GM19324 (cell line): ENCODE data around the gene TNFRSF21.

Source experiments
- ATAC-seq: cut with Tn5 transposase; IDR thresholded peaks from one replicate; pipeline ENCODE4 v1.9.1; 2021; ENCODE audit warnings: mild to moderate bottlenecking, moderate library complexity; ENCODE audit not compliant: unreplicated experiment, low FRiP score

The TNFRSF21 gene

DNA sequence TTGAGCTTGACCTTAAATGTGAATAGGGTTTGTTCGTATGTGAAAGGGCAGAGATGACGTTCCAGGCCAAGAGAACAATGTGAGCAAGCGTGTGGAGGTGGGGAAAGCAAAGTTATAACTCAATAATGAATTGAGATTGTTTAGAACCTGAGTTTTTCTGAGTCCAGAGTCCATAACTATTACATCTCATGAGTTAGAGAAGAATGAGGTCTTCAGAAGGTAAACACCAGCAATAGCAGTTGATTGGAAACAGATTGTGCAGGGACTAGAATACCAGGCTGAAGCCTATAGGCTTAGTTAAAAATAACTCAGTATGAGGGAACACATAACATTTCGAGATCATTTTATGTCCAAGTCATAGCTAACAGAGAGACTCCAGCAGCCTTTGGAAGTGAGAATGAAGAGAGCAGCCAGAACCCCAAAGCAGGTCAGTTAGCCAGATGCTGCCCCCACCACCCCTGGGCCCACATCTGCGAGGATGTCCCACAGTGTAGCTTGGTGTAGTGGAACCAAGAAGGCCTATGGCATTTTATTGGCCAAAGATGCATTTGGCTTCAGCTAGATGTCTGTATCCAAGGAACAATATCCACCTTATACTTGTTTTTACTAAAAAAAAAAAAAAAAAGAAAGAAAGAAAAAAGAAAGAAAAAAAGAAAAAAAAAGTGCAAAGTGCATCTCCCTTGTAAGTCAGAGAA, 121.7 kb downstream of the TNFRSF21 start:
- no peak for ATAC-seq

- ATAC-seq = no peak
These were observed 122.6 kb downstream of the TNFRSF21 start for GRCh38 chr6:47187113-47187512.

- no peak for ATAC-seq
These were observed 127.3 kb downstream of the TNFRSF21 start for GRCh38 chr6:47182291-47182957.

DNA sequence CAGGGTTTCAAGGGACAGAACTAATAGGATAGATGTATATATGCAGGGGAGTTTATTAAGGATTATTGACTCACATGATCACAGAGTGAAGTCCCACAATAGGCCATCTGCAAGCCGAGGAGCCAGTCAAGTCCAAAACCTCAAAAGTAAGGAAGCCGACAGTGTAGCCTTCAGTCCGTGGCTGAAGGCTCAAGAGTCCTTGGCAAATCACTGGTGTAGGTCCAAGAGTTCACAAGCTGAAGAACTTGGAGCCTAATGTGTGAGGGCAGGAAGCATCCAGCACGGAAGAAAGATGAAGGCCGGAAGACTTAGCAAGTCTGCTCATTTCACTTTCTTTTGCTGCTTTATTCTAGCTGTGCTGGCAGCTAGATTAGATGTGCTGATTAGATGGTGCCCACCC, 128.0 kb downstream of the TNFRSF21 start:
- no peak for ATAC-seq
